NK-92 (cell line): Measurements from ENCODE around the gene TDO2.

Experiments used
- DNase-seq: peaks from one replicate; lab custom pipeline; 2025; ENCODE audit not compliant: unreplicated experiment; lab: John Stamatoyannopoulos, UW

TDO2 gene

DNA sequence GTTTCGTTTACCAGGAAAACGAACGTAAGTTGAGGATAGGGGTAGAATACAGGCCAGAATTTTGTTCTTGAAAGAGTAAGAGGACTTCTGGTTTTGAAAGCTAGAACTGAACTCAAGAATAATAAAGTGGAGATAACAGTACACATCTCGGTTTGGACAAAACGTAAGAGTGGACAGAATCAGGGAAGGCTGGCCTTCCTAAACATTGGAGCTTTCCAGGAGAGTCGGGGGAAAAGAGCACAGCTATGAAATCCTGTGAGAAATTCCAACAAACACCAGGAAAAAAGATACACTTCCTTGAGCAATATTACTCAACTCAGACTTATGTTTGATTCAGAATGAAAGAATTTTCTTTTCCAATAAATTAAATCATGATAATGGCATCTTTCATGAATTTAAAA lies 49.0 kb downstream of the TDO2 start:
- no peak for DNase-seq

DNA sequence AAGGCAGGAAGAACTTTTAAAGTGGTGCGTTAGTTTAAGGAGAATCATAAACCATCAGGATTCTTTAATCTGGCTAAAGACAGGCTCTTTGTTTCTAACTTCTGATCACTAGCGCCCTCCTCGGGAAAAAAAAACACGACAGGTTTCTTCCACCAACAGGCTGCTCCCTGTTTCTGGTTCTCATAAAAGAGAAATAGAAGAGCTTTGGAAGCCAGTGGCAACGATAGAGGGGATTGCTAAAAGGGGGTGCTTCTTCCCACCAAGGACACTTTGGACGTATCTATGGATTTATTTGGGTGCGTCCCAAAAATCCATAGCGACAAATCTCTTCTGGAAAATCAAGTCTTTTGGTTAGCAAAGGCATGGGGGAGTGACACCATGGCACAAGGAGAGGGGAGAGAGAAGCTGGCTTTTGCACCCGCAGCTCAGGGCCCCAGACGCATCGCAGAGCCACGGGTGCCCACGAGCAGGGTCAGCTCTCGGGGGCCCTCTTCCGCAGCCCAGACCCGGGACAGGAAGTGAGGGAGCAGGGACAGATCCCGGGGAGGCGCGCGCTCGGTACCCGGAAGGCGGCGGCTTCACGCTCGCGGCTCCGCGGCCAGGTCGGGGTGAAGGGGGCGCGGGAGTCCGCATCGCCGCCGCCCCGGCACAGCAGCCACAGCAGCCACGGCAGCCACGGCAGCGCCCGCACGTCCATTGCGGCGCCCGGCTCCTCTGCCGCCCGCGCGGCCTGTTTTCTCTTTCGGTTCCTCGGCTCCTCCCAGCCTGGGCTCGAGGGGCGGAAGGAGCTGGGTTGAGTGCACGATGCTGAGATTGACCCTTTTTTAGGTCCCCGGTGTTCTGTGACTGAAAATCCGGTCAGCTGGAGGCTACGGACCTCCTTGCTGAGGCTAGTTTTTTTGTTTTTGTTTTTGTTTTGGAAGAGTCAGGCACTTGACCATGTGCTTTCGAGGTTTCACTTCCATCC lies 49.9 kb downstream of the TDO2 start, which contains the start of gene CTSO:
Gene CTSO (minus strand): TSS at position 716 of the 967 bp plus-strand sequence. CDS start 19 bp downstream, at position 697.
- DNase-seq = no peak

DNA sequence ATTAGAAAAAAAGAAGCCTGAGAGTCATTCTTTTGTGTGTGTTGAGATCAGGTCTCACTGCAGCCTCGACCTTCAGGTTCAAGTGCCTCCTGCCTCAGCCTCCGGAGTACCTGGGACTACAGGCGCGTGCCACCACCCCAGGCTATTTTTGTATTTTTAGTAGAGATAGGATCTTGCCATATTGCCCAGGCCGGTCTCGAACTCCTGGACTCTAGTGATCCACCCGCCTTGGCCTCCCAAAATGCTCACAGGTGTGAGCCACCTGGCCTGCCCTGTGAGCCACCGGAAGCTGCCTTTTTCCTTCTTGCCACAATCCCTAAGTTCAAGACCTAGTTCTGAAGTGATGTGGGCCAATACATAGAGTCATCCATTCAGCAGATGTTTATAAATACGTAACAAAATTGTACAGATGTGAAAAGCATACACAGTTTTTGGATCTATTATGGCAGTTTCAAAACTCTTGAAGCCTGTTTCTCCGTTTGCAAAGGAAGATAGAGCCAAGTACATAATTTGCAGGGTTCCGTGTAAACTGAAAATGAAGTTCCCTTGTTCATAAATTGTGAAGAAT lies 50.7 kb downstream of the TDO2 start:
- no peak for DNase-seq

- DNase-seq = no peak
These were observed 51.4 kb downstream of the TDO2 start for GRCh38 chr4:155954939-155955338.

DNA sequence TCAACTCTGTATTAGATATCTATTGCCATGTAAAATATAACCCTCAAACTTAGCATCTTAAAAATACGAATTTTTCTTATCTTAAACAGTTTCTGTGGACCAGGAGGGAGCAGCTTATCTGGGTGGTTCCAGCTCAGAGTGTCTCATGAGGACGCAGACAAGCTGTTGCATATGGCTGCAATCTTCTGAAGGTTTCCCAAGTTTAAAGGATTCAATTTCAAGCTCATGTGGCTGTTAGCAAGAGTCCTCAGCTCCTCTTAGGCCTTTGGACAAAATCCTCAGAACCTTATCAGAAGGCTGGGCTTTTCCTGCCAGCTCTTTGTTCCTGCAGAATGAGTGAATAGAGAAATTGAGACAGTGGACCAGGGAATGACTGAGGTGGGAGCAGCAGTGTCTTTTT lies 53.0 kb downstream of the TDO2 start:
- DNase-seq = no peak

- no peak for DNase-seq
These were observed 55.9 kb downstream of the TDO2 start for GRCh38 chr4:155959417-155959816.

DNA sequence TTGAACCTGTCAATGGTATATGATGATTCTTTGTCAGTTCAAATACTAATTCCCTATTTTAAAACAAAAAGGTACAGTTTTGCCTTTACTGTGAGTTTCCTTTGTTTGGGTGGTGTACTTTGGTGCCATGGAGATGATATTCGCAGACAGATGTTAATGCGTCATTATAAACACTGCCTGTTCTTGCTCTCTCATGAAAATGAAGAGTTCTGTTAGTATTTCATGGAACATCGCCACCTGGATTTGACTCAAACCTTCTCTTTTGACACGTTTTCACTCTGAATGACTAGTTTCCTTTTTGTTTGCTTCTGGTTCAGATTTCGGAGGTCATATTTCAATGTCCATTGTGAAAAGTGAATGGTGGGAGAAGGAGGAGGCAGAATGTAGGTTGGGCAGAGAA lies 57.0 kb downstream of the TDO2 start:
- no peak for DNase-seq

- no peak for DNase-seq
These were observed 58.1 kb downstream of the TDO2 start for GRCh38 chr4:155961575-155961974.

DNA sequence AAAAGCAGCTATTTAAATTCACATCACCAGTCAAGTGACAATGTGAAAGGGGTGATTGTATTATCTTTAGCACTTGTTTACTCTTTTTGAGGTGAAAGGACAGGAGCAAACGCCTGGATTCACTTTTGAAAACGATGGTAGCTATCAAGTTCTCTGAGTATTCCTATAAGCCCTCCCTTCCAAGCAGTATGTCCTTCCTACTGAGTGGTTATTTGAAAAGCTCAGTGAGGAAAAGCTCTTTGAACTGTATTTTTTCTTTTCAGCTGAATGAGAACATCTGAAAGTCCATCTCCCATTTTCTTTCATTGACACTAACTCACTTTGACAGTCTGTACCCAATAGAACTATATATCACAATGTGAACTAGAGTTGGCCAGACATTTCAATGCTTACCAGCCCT lies 59.3 kb downstream of the TDO2 start:
- no peak for DNase-seq

GRCh38 chr4:155964016-155964891 lies 60.8 kb downstream of the TDO2 start:
- DNase-seq = no peak

DNA sequence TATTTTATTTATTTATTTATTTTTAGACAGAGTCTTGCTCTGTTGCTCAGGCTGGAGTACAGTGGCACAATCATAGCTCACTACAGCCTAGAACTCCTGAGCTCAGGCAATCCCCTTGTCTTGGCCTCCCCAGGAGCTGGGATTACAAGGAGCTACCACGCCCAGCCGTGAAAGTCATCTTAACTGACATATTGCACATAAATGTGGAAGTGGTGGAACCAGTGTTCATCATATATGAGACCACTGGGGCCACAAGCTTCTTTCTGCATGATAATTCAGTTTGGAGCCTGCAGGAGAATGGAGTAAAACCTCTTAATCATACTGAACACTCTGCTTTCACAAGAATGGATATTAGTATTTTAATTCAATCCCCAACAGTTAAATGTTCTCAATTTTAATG lies 62.7 kb downstream of the TDO2 start:
- DNase-seq = no peak

DNA sequence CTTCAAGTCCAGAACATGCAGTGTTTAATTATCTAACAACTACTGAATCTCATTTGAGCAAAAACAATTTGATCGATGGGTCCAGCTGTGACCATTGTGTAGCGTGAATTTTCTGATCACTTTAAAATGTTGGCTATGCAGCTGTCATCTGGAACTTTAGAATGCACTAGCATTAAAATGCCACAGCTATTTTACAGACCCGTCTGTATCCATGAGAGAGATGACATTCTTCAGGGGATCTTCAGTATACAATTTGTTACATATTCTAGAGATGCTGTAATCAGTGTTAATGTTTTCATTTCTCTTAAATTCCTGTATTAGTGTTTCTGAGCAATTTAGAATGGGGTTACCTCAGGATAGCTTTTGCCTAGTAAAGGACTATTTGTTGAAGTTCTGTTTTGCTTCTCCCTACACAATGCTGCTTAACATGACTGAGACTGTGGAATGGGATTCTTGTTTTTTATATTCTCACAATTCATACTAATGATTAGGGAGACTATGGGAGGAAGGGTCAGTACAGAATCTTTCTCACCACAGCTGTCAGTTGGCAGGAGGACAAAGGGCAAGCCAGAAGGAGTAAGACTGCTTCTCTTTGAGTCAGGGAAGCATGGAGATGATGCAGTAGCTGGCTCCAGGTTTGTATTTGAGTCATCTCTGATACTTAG lies 63.4 kb downstream of the TDO2 start:
- no peak for DNase-seq
